Activated T-cell treated with anti-CD3 and anti-CD28 coated beads for 24 hours (primary cell): Measurements from ENCODE around the gene ARHGEF3.

ENCODE experiments used
- DNase-seq: peaks from one replicate; pipeline ENCODE4 v3.0.0-alpha.2; 2020; ENCODE audit warnings: low read depth

Gene ARHGEF3

GRCh38 chr3:56801662-56802377, at the start of gene ARHGEF3:
Gene ARHGEF3, minus strand, starts transcription at chr3:56801949. Its CDS starts 151 bp downstream, at chr3:56801798.
- peak; percentile 86 for DNase-seq

GRCh38 chr3:56849698-56850097, 47.9 kb upstream of the ARHGEF3 start:
- DNase-seq = no peak

- DNase-seq = no peak
Measured at GRCh38 chr3:56845505-56845904, 43.8 kb upstream of the ARHGEF3 start.

DNA sequence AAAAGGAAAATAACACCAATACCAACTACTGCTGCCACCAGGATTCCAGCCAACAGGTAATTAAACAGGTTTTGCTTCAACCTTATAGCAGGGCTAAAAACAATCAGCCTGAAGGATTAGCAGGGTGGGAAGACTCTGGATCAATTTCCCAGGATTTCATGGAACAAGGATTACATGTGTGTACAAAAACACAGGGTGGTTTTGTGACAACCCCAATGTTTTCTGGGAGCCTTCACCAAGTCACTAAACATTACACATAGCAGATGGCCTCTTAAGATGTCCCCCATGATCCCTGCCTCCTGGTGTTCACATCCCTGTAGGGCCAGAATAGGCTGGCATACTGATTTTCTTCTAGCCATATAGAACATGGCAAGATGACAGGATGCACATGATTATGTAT, 42.8 kb upstream of the ARHGEF3 start:
- no peak for DNase-seq

DNA sequence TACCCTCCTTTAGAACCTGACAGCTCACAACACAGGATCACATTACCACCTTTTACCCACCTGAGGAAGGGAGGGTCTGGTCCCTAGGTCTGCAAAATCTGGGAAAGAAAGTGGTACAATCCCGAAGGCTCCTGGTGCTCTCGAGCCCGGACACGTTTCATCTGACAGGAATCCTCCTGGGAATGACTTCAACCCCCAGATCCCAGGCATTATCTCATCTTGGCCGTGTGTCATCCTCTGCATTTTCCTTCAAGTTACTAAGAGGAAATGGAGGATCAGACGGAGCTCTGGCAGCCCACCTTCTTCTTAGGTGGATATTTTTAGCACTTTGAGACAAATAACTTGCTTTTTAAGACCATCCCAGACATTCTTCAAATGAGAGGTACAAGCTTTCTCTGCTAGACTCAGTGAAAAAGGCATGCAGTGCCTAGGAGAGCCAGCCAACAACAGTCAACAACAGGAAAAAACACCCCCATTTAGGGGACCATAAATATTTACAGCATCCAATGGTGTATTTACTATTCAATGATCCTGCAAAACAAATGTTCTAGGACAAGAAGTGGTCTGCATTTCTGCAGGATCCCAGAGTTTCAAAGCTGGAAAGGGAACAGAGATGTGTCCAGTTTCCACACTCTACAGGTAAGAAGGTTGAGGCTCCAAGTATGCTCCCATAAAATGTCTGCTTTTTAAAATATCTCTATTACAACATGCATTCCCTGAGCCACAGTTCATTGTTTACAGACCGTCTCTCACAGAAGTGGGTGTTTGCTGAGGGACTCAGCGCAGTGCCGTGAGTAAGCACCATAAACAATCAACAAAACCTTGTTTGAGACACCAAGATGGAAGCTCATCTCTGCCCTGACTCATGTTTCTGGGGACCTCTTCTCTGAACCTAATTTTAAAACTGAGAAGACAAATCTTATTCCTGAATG, 38.3 kb upstream of the ARHGEF3 start:
- no peak for DNase-seq

DNA sequence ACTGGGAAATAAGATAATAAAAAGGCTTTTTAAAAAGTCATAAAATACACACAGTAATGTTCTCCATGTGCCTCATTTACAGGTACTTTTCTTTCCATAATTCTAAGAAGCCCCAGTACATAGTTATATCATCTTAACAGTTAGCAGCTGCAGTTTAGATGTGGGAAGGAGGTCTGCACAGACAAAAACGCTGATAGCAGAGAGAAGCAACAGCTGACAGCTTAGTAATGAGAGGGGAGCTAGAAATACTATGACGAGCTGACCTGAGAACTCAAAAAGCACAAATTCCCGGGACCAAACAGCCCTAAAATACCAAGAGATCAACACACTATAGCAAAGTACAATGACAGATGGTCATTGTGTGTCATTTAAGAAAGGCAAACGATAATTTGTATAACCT, 36.7 kb upstream of the ARHGEF3 start:
- no peak for DNase-seq

DNA sequence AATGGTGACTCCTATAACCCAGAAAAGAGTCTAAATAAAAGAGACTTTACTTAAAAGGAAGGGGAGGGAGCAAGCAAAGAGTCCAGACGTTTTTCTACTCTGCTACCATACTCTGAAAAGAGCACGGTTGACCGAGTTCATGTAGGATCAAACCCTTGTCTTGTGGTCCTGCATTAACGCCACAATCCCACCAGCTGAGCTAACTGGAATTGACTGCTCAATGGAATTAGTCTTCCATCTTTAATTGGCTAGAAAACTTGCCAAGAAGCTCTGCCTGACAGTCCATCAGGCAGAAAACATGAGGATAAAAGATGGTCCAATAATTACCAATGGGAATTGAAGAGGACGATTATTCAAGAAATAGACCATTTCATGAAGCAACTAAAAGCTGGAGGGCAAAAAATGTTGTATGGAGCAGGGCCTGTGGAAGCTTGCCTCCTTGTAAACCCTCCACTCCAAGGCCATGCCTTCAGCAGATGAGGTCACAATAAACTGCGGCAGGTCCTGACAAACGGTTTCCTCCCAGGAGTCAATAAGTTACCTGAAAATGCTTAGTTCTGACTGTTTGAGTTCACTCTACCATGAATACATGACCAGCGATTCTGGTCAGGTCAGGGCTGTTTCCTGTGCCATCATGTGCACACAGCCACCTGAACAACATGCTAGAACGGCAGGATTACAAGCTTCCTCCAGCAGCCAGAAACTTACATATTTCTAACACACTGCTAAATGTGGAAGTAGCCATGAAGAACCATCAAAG, 35.6 kb upstream of the ARHGEF3 start:
- DNase-seq = no peak

- DNase-seq = no peak
Measured at GRCh38 chr3:56836276-56837163, 34.8 kb upstream of the ARHGEF3 start.

DNA sequence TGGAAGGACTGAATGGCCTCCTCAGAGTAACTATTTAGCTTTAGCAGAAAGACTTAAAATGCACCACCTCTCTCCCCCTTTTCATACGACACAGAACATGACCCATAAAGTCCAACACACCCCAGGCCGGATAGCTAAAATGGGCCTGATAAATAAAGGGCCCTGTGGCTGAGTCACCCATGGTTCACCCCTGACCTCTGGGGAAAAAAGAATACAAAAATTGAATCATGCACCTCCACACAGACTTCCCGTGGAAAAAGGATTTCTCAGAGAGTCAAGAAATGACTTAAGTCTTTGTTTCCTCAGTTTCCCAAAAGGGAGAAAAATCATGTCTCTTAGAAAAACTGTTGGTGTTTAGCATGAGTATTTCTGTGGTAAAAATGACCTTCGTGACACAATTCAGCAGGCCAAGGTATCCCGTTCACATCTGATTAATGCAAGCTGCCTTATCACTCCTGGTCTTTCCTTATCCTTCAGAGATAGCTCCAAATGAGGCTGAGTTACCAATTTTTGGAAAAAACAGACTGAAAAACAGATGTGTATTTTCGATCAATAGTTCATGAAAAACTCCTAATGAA, 34.0 kb upstream of the ARHGEF3 start:
- DNase-seq = no peak

DNA sequence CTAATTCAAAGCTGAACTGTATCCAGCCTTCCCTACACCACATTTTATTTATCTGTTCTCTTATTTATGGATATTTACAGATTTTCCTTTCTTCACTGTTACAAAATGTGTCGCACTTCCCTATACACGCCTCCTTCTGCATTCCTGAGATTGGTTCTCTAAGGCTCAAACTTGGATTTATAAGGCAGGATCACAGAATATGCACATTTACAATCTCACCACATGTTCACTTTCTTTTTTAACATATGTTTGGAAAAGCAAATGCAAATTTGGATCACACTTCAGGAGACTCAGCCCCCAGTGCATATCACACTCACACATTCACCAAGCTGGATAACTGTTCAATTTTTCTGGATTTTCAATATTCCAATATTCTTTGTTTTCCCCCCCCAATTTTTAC, 31.8 kb upstream of the ARHGEF3 start:
- DNase-seq = no peak

GRCh38 chr3:56833022-56833421, 31.3 kb upstream of the ARHGEF3 start:
- DNase-seq = no peak

GRCh38 chr3:56831572-56831971, 29.8 kb upstream of the ARHGEF3 start:
- DNase-seq = no peak

DNA sequence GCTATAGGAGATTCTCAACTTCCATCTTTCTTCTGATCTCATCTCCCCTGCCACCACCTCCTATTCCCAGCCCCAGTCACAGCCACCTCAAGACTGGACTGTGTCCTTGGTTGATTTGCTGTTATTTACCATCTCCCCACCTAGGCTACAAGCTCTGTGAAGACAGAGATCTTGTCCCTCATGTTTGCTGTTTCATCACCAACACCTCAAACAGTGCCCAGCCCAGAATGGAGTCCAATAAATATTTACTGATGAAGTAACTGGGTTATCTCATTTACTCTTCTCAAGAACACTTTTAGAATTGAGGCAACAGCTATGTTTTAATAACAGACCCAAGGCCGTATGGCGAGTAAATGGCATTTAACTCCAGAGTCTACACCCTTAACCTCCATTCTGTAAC, 29.1 kb upstream of the ARHGEF3 start:
- DNase-seq = no peak

DNA sequence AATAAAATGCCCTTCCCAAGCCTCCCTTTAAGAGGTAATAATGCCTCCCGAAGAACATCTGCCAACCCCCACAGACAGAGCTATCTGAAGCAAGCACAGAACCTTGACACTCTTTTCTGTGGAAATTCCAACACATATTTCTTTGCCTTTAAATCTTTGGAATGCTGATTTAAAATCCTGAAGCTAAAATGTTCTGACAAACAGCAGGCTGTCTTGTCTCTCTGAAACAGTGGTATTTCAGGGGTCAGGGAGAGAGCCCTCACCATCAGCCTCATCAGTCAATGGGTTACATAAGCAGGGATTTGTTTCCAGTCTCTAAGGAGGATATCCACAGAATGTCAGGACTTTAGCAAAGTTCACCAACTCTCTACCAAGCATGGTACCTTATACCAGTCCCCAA, 27.8 kb upstream of the ARHGEF3 start:
- no peak for DNase-seq

- no peak for DNase-seq
Measured at GRCh38 chr3:56826831-56827722, 25.3 kb upstream of the ARHGEF3 start.

GRCh38 chr3:56825567-56826438, 24.1 kb upstream of the ARHGEF3 start:
- no peak for DNase-seq

GRCh38 chr3:56823984-56824703, 22.4 kb upstream of the ARHGEF3 start:
- no peak for DNase-seq

- DNase-seq = no peak
Measured at GRCh38 chr3:56823421-56823926, 21.7 kb upstream of the ARHGEF3 start.
